Measurements from ENCODE around the gene VDAC2.
"Not testable (repeated sequence)": the region's sequence is repeated elsewhere in the genome, so short reads cannot be mapped to it uniquely, and the experiment has no call there.

VDAC2 gene, protein sequence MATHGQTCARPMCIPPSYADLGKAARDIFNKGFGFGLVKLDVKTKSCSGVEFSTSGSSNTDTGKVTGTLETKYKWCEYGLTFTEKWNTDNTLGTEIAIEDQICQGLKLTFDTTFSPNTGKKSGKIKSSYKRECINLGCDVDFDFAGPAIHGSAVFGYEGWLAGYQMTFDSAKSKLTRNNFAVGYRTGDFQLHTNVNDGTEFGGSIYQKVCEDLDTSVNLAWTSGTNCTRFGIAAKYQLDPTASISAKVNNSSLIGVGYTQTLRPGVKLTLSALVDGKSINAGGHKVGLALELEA

DNA sequence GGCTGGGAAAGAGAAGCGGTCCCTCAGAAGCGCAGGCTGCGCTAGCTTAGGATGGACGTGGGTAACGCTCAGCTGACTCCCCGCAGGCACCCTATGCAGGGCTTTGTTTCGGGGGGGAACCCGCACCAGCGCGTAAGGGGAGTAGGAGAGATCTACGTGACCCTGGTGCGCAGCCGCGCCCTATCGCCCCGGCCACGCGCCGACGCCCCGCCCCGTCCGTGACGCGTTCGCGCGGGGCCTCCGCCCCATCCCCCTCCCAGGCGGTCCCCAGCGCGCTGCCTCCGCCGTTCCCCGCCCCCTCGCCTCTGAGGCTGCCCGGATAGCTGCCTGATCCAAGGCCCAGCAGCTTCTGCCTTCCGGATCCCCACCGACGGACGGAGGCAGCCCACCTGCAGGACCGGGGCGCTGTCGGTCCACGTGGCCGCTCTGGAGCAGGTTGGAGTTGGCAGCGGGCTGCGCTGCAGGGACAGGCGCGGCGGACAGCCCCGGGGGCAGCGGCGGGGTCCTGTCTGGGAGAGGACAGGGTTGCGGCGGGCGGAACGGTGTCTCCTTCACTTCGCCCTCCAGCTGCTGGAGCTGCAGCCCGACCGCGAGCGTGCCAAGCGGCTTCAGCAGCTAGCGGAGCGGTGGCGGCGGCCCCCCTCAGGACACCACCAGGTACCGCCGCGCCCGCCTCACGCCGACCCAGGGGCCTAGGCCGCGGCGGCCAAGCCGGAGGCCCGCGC is at the start of gene VDAC2:
VDAC2 (plus strand) TSS at position 515 of the 725 bp plus-strand sequence. CDS start 363 bp downstream, outside the sequence.
- peak; percentile 13 for DNase-seq

- no peak for DNase-seq
Measured at GRCh38 chr10:75165684-75166622, 44.6 kb upstream of the VDAC2 start.

GRCh38 chr10:75166623-75166972 is 44.0 kb upstream of the VDAC2 start:
- DNase-seq: no peak

GRCh38 chr10:75168275-75168674 is 42.3 kb upstream of the VDAC2 start:
- no peak for DNase-seq

DNA sequence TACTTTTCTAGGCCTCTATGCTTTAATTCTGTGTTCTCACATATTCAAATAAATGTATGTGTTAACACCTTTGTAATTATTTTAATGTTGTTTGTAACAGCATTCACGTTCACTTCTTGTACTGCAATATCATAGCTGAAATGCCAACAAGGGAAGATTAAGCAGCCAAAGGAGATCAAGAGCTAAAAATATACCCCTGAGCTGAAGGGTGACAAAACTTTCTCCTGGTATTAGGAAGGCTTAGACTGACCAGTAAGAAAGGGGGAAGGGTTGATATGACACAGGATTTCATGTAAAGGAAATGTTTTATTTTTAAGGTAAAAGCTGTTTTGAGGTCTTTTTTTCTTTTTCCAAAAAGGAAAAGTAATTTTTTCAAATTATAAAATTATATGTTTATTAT is 40.4 kb upstream of the VDAC2 start:
- DNase-seq: no peak

- DNase-seq: no peak
Measured at GRCh38 chr10:75175046-75175445, 35.5 kb upstream of the VDAC2 start.

DNA sequence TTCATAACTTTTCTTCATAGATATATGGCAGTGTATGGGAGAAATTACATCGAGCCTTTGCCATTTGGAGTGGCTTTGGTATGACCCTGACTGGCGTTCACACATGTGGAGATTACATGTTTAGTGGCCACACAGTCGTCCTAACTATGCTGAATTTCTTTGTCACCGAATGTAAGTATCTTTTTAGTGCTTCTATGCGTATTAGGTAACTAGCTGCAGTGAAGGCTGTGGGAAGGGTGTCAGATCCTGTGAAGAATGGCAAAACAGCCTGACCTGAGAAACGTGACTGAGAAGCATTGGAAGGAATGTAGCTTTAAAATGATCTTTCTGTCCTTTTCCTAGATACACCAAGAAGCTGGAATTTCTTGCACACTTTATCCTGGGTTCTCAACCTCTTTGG is 34.5 kb upstream of the VDAC2 start:
- no peak for DNase-seq

DNA sequence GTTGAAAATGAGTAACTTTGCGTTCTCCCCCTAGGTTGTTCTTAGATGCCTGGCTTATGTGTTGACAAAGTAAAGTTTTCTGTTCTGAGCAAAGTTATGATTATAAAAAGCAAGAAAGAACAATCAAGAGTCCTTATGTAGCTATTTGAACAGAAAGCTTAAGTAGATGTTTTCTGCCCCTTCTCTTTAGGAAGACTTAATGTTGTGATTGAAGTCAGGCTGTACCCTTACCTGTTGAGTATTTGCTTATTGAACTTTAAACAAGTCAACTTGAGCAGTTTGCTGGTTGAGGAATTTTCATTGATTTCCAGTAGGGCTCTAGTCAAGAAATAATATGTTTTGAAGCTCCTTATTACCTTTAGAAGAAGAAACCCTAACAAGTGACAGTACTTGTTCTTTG is 33.9 kb upstream of the VDAC2 start:
- no peak for DNase-seq

- no peak for DNase-seq
Measured at GRCh38 chr10:75179657-75180177, 30.9 kb upstream of the VDAC2 start.

GRCh38 chr10:75180592-75180991 is 30.0 kb upstream of the VDAC2 start:
- no peak for DNase-seq

GRCh38 chr10:75181073-75181472 is 29.5 kb upstream of the VDAC2 start:
- DNase-seq: no peak

GRCh38 chr10:75186310-75186709 is 24.3 kb upstream of the VDAC2 start:
- no peak for DNase-seq

DNA sequence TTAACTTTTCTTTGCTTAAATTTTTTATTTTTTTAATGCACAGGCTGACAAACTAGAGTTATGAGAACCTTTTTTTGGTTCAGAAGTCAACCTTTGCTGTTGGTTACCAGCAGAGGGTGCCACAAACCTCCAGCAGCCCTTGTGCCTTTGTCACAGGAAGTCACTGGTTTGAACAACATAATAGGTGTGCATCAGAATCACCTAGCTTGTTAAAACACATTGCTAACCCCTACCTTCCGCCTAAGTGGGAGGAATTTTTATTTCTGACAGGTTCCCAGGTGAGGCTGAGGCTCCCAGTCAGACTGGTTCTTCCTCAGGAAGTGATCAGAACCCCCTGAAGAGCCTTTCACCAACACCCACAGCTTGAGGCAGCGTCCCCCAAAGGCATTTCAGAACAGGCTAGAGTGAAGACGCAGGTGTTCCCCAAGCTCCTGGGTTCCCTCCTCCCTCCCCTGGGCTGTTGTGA is 22.6 kb upstream of the VDAC2 start:
- no peak for DNase-seq

- not testable (repeated sequence) for DNase-seq
Measured at GRCh38 chr10:75188522-75188921, 22.1 kb upstream of the VDAC2 start.

DNA sequence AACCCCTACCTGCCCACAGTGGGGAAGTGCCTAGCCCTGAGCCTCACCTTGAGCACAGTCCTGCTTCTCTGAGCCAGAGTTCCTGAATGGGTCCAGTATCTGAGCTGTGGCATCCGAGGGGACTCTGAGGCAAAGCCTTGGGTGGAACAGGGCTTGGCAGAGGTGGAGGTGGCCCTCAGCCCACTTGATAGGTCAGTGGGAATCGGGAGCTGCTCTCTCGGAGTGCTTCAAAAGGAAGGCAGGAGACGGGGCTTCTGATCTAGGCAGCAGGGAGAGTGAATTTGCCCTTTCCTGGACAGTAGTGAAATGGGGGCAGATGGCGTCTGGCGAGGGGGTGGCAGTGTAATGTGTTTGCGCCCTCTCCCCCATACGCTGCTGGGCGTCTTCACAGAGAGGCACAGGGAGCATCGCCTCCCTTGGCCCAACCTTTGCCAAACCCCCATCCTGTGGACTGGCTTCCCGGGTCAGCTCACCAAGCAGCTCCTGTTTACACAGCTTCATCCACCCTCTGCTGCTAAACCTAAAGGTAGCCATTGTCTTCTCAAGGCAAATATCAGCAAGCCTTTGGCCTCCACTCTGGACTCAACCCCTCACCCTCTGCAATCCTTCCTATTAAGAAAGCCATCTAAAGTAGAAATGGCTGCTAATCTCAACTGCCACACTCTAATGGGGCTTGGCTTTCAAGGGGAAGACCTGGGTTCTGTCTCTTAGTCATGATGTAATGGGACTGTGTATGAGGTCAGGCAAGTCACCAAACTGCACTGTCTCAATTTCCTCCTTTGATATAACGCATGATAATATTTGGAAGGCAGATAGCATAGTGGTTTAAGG is 21.1 kb upstream of the VDAC2 start:
- DNase-seq: no peak

DNA sequence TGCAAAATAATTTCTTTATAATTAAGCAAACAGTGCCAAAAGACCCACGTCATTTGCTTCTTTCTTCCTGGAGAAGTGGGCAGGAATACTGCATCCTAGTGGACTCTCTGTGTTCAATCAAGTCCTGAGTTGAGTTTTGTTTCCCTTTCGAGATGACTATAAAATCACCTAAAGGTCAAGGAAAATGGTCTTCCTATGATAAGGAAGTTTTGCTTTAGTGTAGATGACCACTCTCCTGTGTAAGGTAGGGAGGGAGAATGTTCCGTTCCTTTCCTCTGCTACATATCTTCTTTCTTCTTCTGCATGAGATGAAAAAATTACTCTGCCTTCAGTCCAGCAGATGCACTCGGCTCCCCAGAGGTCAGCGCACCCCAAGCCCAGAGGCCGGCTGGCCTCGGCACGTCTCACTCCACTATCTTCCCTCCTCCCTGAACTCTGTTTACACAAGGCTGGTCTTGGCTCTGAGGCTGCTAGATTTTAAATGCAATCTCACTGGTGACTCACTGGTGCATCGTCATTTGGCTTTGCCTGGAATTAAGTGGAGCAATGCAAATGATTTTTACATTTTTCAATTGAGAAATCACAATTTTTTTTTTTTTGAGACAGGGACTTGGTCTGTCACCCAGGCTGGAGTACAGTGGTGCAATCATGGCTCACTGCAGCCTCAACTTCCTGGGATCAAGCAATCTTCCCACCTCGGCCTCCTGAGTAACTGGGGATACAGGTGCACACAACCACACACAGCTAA is 18.6 kb upstream of the VDAC2 start:
- DNase-seq: no peak

DNA sequence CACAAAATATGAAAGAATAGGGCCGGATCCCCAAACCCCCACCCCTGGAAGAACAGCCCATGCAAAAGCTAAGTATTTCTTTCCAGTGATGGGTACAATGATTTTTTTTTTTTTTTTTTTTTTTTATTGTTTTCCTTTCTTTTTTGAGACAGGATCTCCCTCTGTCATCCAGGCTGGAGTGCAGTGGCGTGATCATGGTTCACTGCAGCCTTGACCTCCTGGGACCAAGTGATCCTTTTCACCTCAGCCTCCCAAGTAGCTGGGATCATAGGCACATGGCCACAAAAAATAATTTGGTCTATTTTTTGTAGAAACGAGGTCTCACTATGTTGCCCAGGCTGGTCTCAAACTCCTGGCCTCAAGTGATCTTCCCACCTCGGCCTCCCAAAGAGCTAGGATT is 16.0 kb upstream of the VDAC2 start:
- DNase-seq: not testable (repeated sequence)

DNA sequence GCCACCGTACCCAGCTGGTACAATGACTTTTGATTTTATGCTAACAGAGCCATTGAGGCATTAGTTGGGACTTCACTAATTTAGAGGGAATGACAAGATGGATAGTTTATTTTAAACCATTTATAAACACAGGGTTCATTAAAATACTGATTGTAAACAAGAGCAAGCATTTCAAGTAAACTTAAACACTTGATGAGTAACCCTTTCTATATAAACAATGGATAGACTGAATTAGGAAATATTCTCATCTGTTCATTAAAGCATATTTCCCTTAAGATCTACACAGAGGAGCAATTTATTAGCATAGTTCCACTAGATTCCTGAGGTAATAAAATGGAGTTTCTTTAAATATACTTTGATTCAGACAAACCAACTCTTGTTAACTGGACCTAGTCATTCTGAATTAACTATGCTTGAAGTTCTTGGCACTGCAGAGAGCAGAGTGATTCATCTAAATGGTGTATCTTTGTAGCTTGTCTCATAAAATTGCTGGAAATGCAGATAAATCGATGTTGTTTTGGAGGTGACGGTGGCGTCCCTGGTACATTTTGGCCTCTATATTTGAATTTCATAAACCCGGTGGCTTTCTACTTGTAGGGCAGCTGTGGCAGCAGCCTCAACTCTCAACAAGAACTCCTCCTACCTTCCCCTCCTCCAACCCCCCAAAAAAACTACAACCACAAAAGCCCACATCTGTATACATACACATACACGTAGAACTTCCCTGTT is 15.4 kb upstream of the VDAC2 start:
- no peak for DNase-seq

GRCh38 chr10:75197066-75197465 is 13.5 kb upstream of the VDAC2 start:
- DNase-seq: no peak

DNA sequence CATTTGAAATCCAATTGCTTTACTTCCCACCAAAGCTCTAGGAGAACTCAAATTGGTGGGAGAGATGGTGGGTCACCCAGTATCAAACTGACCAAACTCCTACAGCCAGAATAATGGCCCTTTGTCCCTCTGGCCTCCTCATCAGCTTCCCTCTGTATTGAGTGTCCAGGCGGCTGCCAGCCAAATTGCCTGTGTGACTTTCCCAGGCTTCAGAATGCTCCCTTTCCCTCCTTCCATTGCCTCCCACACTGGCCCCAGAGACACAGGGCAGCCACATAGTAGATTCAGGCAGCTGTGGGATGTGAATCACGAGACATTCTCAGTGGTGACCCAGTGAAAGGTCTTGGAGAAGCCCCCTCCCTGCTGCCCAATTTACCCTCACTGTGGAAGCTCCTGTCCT is 12.7 kb upstream of the VDAC2 start:
- no peak for DNase-seq

DNA sequence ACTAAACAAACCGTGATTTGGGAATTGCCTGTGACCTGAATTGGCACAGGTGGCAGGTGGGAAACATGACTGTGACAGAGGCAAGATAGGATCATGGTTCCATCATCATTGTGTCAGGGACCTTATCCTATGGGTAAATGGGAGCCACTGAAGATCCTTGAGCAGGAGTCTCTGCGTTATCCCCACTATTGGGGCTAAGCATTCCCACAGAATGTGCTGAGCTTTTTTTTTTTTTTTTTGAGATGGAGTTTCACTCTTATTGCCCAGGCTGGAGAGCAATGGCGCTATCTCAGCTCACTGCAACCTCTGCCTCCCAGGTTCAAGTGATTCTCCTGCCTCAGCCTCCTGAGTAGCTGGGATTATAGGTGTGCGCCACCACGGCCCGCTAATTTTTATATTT is 10.6 kb upstream of the VDAC2 start:
- not testable (repeated sequence) for DNase-seq
